ENCODE measurements around the gene TMPRSS6.

Gene TMPRSS6

DNA sequence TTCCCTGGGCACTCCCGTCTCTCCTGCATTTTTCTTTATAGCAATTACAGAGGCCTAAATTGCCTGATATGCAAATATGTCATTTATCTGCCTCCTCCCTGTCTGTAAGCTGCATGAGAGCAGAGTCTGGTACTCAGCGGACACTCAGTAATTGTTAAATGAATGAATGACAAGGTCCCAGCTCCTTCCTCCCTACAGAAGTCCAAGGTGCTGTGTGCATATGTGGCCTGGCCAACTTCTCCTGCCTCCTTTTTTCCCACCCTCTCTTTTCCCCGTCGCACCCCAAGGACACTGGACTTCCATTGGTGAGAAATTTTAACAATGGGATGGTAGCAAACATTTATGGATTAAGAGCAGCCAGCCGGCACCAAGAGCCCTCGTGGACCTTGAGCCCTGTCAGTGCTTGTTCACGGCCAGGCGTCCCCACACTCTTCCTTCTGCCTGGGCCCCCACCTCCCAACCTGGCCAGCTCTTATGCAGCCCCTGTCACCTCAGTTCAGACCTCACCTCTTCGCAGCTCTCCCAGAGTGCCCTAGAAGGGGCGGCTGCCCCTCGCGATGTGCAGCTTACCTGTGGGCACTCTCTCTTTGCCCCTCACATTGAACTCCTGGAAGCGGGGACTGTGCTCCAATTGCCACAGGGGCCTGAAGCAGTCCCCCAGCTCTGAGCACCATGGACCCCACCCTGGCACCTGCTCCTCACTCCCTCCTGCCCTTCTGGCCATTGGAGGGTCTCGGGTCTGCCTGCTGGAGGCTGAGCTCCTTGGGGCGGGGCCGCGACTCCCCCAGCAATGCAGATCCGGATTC lies 1.5 kb downstream of the TMPRSS6 start:
- no peak overlapping the region for H3K4me3 ChIP-seq (ENCODE audit: low read length)
- no peak for DNase-seq (ENCODE audit: low read depth)
- TF ChIP-seq, protein P1, sequence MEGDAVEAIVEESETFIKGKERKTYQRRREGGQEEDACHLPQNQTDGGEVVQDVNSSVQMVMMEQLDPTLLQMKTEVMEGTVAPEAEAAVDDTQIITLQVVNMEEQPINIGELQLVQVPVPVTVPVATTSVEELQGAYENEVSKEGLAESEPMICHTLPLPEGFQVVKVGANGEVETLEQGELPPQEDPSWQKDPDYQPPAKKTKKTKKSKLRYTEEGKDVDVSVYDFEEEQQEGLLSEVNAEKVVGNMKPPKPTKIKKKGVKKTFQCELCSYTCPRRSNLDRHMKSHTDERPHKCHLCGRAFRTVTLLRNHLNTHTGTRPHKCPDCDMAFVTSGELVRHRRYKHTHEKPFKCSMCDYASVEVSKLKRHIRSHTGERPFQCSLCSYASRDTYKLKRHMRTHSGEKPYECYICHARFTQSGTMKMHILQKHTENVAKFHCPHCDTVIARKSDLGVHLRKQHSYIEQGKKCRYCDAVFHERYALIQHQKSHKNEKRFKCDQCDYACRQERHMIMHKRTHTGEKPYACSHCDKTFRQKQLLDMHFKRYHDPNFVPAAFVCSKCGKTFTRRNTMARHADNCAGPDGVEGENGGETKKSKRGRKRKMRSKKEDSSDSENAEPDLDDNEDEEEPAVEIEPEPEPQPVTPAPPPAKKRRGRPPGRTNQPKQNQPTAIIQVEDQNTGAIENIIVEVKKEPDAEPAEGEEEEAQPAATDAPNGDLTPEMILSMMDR (conservative IDR thresholded peaks at IDR 0.05; ENCODE audit: low read length) = no peak

DNA sequence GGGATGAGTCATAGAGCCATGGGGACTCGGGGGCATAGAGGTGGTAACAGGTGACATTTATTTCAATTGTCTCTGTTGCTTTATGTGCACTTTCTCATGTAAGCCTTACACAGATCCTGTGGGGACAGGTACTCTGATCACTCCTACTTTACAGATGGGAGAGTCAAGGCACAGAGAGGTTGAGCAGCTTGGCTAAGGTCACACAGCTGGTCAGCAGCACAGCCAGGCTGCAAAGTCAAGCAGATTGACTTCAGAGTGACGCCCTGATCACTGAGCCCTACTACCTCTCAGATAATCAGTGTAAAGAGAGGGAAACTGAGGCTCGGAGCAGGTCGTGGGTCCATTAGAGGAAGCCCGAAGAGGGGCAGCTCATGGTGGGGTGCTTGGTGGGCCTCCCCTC lies 3.5 kb downstream of the TMPRSS6 start:
- DNase-seq (ENCODE audit: low read depth) = no peak
- H3K4me3 ChIP-seq (ENCODE audit: low read length) = no peak overlapping the region
- TF ChIP-seq, protein P1 (conservative IDR thresholded peaks at IDR 0.05; ENCODE audit: low read length) = no peak

DNA sequence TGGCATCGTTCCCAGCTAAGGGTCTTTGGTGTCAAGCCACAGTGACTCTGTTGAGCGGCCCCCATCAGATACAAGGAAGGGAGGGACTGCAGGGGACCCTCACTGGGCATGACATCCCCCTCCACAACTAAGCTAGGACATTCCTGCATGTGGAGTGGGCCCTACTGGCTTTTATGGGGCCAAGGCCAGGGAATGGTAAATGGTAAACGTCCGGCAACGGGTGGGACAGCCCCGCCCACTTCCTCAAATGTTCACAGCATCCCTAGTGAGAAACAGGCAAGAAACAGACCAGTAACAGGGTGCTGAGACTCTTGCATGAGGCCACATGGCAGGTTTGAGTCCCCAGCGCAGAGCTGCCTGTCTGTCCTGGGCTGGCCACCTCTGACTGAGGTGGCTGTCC lies 4.4 kb downstream of the TMPRSS6 start:
- TF ChIP-seq, protein P1 (conservative IDR thresholded peaks at IDR 0.05; ENCODE audit: low read length) = no peak
- no peak overlapping the region for H3K4me3 ChIP-seq (ENCODE audit: low read length)
- no peak for DNase-seq (ENCODE audit: low read depth)

DNA sequence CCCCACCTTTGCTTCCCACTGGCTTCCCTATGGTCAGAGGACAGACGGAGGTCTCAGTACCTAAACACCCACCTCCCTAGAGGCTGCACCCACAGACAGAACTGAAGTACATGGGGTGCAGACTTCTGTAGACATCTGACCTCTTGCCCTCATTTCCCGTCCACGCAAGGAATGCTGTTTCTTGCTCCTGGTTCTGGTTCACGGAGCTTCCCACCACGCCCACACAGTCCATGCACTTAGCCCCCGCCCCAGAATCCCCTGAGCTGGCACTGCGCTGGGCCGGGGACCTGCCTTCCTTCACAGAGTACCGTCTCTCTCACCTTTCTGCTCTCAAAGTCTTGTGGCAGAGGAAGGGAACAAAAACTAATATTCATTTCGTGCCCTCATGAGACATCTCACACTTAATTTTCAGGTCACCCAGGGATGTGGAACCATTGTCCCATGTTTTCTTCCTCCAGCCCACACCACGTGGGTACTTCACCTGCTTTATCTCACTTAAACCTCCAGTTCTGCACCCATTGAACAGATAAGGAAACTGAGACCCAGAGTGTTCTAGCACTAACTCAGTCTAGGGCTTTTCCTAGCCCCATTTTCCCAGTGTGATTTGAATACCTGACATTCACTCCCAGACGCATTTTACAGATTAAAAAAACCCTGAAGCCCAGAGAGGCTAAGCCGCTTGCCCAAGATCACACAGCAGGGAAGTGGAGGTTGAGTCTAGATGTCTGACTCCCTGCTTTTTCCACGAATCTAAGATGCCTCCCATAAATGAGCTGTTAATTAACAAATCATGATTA lies 5.7 kb downstream of the TMPRSS6 start:
- DNase-seq (ENCODE audit: low read depth) = no peak
- H3K4me3 ChIP-seq (ENCODE audit: low read length) = no peak overlapping the region
- TF ChIP-seq, protein P1 (conservative IDR thresholded peaks at IDR 0.05; ENCODE audit: low read length) = no peak

DNA sequence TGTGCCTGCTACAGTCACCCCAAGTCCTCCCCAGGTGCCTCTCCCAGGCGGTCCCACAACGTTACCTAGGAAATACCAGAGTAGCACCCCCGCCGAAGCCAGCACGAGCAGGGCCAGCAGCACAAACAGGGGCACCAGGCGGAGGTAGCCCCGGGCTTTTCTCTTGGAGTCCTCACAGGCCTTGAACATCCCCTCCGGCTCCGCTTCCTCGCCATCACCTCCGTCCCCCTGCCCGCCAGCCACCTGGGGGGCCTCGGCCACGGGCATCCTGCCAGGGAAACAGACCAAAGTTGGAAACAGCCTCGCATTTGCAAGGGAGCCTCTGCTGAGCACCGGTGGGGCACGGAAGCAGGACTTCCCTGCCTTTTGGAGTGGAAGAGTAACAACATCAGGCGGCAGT lies 6.4 kb downstream of the TMPRSS6 start:
- no peak for DNase-seq (ENCODE audit: low read depth)
- TF ChIP-seq, protein P1 (conservative IDR thresholded peaks at IDR 0.05; ENCODE audit: low read length) = no peak
- no peak overlapping the region for H3K4me3 ChIP-seq (ENCODE audit: low read length)

DNA sequence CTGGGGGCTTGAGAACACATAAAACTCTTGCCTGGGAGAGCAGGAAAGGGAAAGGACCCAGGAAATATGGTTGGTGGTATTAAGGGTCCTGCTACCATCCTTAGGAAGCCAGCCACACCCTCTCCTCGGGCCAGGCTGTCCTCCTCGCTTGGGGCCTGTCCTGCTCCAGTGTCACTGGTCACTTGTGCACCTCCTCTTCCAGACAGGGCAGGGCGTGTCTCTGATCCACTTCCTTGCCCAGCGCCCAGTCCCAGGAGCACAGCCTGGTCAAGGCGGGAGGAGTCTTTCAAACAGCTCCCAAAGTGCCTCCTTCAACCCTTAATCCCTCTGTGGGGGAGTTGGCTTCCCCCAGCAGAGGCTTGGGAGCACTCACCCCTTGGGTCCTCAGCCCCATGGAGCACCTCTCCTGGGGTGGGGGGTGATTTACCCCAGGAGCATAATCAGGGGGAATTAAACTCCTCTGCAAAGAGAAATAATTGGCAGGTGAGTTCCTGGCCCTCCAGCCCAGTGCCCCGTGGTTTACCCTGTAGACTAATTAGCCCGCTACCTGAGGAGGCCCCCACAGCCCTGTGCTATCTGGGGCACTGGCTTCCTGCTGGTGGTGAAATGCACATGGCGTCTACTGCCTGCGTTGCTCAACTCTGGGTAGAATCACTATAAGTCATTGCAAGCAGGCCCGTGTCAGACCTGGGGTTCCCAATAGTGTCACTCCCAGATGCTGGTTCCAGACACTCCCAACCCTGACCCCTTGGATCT lies 8.0 kb downstream of the TMPRSS6 start:
- DNase-seq (ENCODE audit: low read depth) = no peak
- H3K4me3 ChIP-seq (ENCODE audit: low read length) = no peak overlapping the region
- TF ChIP-seq, protein P1 (conservative IDR thresholded peaks at IDR 0.05; ENCODE audit: low read length) = no peak
